D721Med (cell line): Measurements from ENCODE around the gene NSG2.

Experiments
- DNase-seq: peaks from one replicate; pipeline ENCODE4 v3.0.0; 2011; ENCODE audit warnings: low spot score; ENCODE audit not compliant: insufficient read length
- FAIRE-seq: peaks from 2 replicates; lab custom pipeline; 2011; peaks lifted over from hg19 to GRCh38; lab: Jason Lieb, UNC
- CTCF ChIP-seq: IDR thresholded peaks from 2 replicates; pipeline ENCODE4 v1.5.1; 2012; ENCODE audit warnings: mild to moderate bottlenecking, control low read depth; ENCODE audit not compliant: insufficient read depth; ENCODE audit errors: missing control alignments

The NSG2 gene

GRCh38 chr5:174120401-174121005 lies 75.0 kb downstream of the NSG2 start:
- FAIRE-seq (no peak), DNase-seq (no peak)
- TF ChIP-seq CTCF = no peak

GRCh38 chr5:174134545-174134944 lies 89.0 kb downstream of the NSG2 start:
- DNase-seq (no peak), FAIRE-seq (no peak)
- TF ChIP-seq CTCF = no peak

GRCh38 chr5:174139623-174140022 lies 94.1 kb downstream of the NSG2 start:
- FAIRE-seq (no peak), DNase-seq (no peak)
- no peak for TF ChIP-seq CTCF

GRCh38 chr5:174140452-174141020 lies 95.0 kb downstream of the NSG2 start:
- no peak for DNase-seq
- no peak for TF ChIP-seq CTCF
- no peak for FAIRE-seq

GRCh38 chr5:174141398-174141797 lies 95.9 kb downstream of the NSG2 start:
- no peak for TF ChIP-seq CTCF
- FAIRE-seq = no peak
- no peak for DNase-seq

- no peak for TF ChIP-seq CTCF
- no peak for DNase-seq
- no peak for FAIRE-seq
Observed at GRCh38 chr5:174145091-174145490, 99.6 kb downstream of the NSG2 start.

- no peak for DNase-seq
- TF ChIP-seq CTCF = no peak
- no peak for FAIRE-seq
Observed at GRCh38 chr5:174145821-174146220, 100.3 kb downstream of the NSG2 start.
